OCI-M2 (cell line): Measurements from ENCODE around the gene UBE2D2.
A peak's percentile ranks its signal among the peaks of the same experiment; 100 is the strongest.

ENCODE experiments used
- DNase-seq: peaks from one replicate; lab custom pipeline; 2025; ENCODE audit not compliant: unreplicated experiment; lab: John Stamatoyannopoulos, UW

UBE2D2 gene

GRCh38 chr5:139659695-139660101 is 98.6 kb downstream of the UBE2D2 start:
- DNase-seq: no peak

- DNase-seq: no peak
These were observed 99.2 kb downstream of the UBE2D2 start for GRCh38 chr5:139660105-139660922.

- no peak for DNase-seq
These were observed 100.0 kb downstream of the UBE2D2 start for GRCh38 chr5:139660923-139661814.

GRCh38 chr5:139662617-139663016 is 101.5 kb downstream of the UBE2D2 start:
- no peak for DNase-seq

DNA sequence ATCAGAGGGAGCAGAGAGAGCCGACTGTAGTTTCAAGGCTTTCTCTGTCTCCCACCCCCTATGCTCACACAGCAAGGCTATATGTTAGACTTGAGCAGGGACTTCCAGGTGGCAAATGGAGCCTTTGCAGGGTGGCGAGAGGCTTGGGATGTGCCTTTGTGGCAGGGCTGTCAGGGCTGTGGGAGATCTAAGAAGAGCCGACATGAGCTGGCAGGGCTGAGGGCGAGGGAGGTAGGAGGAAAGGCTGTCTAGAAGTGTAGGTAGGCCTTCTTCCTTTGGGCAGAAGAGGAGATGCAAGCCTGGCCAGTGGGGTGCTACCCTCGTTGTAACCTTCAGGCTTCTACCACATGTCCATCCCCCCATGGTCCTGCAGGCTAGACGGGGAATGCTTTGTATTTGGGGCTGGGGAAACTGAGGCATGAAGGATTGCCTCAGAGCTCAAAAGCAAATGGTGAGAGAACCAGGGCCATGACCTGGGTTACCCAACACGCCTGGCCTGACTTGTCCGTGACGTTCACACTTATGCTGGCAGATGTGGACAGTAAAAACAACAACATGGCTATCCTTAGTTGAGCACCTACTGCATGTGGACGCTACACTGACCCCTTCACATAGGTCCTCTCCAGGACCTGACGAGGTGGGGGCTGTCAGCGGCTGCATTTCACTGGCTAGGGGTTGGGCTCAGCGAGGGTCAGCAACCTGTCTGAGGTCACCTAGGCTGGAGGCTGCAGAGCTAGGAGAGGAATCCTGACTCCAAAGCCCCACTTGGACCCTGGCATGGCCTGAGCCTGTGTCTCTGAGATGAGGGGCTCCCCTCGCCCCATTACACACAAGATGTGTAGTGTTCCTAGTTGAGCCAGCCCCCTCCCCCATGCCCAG is 102.3 kb downstream of the UBE2D2 start:
- DNase-seq: no peak

DNA sequence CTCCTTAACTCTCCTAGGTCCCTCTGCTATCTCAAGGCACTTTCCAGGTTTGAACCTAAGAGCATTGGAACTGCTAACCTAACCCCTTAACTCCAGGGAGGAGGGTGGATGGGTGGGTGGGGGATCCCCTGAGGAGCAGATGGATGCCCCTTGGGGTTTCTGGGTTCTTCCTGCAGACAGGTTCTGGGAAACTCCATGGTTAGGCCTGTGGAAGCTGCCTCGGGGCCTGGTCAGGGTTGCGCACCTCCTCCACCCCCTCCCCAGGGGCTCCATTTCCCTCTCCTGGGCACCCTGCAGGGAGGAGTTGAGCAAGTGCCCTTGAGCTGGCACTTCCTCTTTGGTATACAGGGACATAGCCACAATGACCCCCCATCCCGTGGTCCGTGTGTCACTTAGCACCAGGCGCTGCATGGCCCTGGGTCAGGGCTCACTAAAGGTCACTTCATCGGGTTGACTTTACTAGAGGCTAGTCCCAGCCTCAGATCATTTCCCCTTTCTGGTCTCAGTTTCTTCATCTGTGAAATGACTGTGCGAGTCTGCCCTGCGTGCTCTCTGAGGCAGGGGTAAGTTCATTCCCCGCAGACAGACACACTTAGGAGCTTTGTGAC is 103.1 kb downstream of the UBE2D2 start:
- DNase-seq: no peak

GRCh38 chr5:139664727-139665351 is 103.7 kb downstream of the UBE2D2 start:
- no peak for DNase-seq

DNA sequence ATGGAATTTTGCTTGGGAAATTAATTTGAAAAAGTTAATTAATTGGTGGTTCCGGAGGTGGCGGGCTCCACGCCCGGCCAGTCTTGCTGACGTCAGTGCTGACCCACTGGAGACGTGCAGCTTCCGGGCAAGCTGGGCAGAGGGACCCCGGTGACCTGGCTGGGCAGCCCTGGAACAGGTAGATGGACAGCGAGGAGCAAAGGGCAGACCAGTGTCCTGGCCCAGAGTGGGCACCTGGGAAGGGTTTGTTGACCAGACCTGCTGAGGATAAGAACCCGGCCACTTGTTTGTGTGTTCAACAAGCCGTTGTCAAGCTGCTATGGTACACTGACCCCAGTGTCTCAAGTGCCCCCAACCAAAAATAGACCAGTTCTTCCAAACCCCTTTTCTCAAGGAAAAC is 104.5 kb downstream of the UBE2D2 start:
- DNase-seq: no peak

DNA sequence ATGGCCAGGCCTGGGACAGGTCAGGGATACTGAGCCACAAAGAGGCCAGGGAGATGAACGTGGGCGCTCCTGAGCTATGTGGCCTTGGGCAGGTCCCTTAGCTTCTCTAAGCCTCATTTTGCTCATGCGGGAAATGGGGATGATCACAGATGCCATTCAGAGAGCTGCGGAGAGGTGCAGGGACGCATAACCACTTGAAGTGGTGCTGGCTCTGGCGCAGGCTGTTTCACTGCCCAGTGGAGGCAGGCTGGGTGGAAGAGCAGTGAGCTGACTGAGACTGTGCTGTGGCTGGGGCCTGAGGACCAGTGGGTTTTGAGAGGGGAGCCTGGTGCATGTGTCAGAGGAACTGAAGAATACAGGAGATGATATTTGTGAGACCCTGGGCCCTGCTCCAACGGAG is 105.4 kb downstream of the UBE2D2 start:
- DNase-seq: no peak

GRCh38 chr5:139667001-139667729 is 106.0 kb downstream of the UBE2D2 start:
- DNase-seq: no peak

GRCh38 chr5:139667730-139668063 is 106.6 kb downstream of the UBE2D2 start:
- DNase-seq: no peak

- DNase-seq: no peak
These were observed 107.1 kb downstream of the UBE2D2 start for GRCh38 chr5:139668064-139668880.

- no peak for DNase-seq
These were observed 108.0 kb downstream of the UBE2D2 start for GRCh38 chr5:139668924-139669661.

DNA sequence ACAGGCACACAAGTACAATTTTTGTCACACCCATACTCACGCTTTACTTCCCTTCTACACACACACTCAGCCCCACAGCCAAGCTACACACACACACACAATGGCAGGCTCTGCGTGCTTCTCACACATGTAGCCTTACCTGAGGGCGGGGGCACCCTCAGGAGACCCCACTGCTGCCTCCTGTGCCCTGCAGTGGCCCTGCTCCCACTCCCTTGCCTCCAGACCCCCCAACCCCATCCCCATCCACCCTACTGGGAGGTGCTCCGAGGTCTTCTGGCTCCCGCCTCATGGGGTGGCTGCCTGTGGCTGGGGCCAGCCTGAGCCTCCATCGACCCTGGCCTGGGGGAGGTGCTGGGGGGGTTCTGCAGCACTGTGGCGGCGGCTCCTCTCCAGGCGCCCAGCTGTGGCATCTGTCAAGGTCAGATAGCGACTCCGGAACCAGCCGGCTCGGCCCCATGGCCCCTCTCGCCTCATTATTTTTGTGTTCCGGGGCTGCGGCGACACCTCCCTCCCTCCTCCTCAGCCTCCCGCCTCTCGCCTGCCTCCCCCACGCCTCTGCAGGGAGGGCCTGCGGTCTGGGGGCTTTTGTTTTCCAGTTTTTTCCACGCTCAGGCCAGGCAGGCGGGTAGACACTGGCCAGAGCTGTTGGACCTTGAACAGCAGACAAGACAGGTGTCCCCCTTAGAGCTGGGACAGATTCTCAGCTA is 108.7 kb downstream of the UBE2D2 start:
- DNase-seq: peak; percentile 61

- DNase-seq: no peak
These were observed 109.4 kb downstream of the UBE2D2 start for GRCh38 chr5:139670369-139671095.

DNA sequence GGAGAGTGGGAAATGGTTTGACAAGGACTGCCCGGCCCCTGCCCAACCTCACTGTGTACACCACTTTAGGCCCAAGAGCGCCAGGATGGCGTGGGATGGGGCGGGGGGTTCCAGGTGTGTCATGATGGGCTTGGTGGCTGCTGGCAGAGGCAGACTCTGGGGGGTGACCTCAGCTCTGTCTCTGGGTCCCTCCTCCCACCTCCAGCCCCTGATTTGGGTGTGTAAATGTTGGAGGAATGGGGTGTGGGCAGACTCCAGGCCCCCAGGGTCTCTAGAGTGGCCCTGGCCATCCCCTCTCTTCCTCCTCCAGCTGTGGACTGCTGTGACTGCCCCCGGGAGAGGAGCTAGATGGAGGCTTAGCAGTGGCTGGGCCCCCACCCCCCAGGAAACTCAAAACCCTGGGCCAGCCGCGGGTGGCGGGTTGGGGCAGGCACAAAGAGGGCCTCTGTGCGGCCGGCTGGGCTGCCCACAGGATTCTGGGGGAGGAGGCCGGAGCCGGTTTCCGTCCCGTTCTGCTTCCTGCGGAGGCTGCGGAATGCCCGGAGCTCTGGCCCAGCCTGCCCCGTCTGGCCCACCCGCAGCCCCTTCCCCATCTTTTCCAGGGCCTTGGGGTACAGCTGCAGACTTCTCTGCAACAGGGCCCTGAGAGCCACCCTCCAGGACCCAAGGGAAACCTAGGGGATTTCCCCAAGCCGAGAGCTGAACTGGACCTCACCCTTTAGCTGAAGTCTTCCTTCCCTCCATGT is 110.1 kb downstream of the UBE2D2 start:
- DNase-seq: no peak
